H1 (cell line): ENCODE data around the gene ADAM19. TPM values are rescaled to one million over a fixed set of nuclear protein-coding genes. Genes with fewer than 3 reads are reported as not detected.
"Not testable (repeated sequence)": the region's sequence is repeated elsewhere in the genome, so short reads cannot be mapped to it uniquely, and the experiment has no call there.

Source experiments
- CTCF ChIA-PET: fragments of 300-600 bp; sonication (Branson Sonifier 250); formaldehyde crosslinking; loops from one replicate; lab custom pipeline; 2021; ENCODE audit not compliant: partially characterized antibody; lab: Charles Lee
- POLR2A ChIA-PET: fragments of 300-600 bp; sonication (Branson Sonifier 250); formaldehyde crosslinking; loops from one replicate; lab custom pipeline; 2021; ENCODE audit warnings: inconsistent platforms; ENCODE audit not compliant: partially characterized antibody; lab: Charles Lee
- DNase-seq, 2 experiments: peaks; one replicate each; pipeline versions ENCODE4 v3.0.0 to v3.0.0-alpha.2; 2010 to 2022; ENCODE audit warnings: low spot score in 2 of 2, low read depth in 1 of 2, mixed read lengths in 1 of 2
- FAIRE-seq: peaks from 2 replicates; lab custom pipeline; 2011; peaks lifted over from hg19 to GRCh38; lab: Jason Lieb, UNC
- H2AFZ ChIP-seq: 2 replicates; pipeline ENCODE4 v1.8.1; 2012; ENCODE audit warnings: low read length, inconsistent platforms
- H2AK5ac ChIP-seq: 2 replicates; pipeline ENCODE4 v1.6.1; 2013; ENCODE audit warnings: low read depth, low read length
- H2BK120ac ChIP-seq: replicated peaks from 2 replicates; pipeline ENCODE3; 2013; ENCODE audit warnings: low read depth, low read length, inconsistent platforms
- H2BK12ac ChIP-seq: 2 replicates; pipeline ENCODE4 v1.6.1; 2013; ENCODE audit warnings: low read depth, low read length
- H2BK15ac ChIP-seq: 2 replicates; pipeline ENCODE4 v1.6.1; 2013; ENCODE audit warnings: low read length
- H2BK20ac ChIP-seq: 2 replicates; pipeline ENCODE4 v1.6.1; 2013; ENCODE audit warnings: low read length
- H2BK5ac ChIP-seq: 2 replicates; pipeline ENCODE4 v1.6.1; 2013; ENCODE audit warnings: low read depth, low read length
- H3K14ac ChIP-seq: 2 replicates; pipeline ENCODE4 v1.6.1; 2013; ENCODE audit warnings: inconsistent platforms; ENCODE audit not compliant: insufficient read length
- H3K18ac ChIP-seq: 2 replicates; pipeline ENCODE4 v1.6.1; 2013; ENCODE audit warnings: low read length; ENCODE audit errors: extremely low read depth
- H3K23ac ChIP-seq: 2 replicates; pipeline ENCODE4 v1.6.1; 2013; ENCODE audit warnings: inconsistent platforms; ENCODE audit not compliant: insufficient read length
- H3K23me2 ChIP-seq: 2 replicates; pipeline ENCODE4 v1.6.1; 2013; ENCODE audit warnings: low read depth, low read length
- H3K27ac ChIP-seq: 2 replicates; pipeline ENCODE4 v1.6.1; 2011; ENCODE audit warnings: low read depth, low read length, inconsistent platforms
- H3K27me3 ChIP-seq, 4 experiments: replicated peaks in 1 of 4; 1 replicate in 1 of 4; 2 replicates in 3 of 4; pipeline versions ENCODE4 v1.6.1 to v1.8.1; 2011 to 2013; ENCODE audit warnings: low read length in 3 of 4, mild to moderate bottlenecking in 3 of 4, inconsistent platforms in 2 of 4, mixed read lengths in 2 of 4, moderate library complexity in 1 of 4; ENCODE audit not compliant: control insufficient read depth in 3 of 4, insufficient read depth in 3 of 4; ENCODE audit errors: extremely low read depth in 1 of 4
- H3K36me3 ChIP-seq, 4 experiments: 2 replicates each; pipeline versions ENCODE4 v1.6.1 to v1.8.1; 2011 to 2013; ENCODE audit warnings: mild to moderate bottlenecking in 4 of 4, low read length in 3 of 4, moderate library complexity in 2 of 4, control low read depth in 1 of 4, inconsistent platforms in 1 of 4; ENCODE audit not compliant: insufficient read depth in 4 of 4, control insufficient read depth in 2 of 4
- H3K4ac ChIP-seq: replicated peaks from 2 replicates; pipeline ENCODE3; 2013; ENCODE audit warnings: low read length, low read depth, mixed read lengths, inconsistent platforms; ENCODE audit not compliant: insufficient read length
- H3K4me1 ChIP-seq, 4 experiments: replicated peaks in 1 of 4; 1 replicate in 1 of 4; 2 replicates in 3 of 4; pipeline versions ENCODE4 v1.6.1 to v1.8.1; 2011 to 2013; ENCODE audit warnings: low read length in 3 of 4, inconsistent platforms in 2 of 4, mixed read lengths in 1 of 4; ENCODE audit not compliant: insufficient read depth in 4 of 4, control insufficient read depth in 3 of 4
- H3K4me2 ChIP-seq, 2 experiments: 2 replicates each; pipeline versions ENCODE4 v1.6.1 to v1.8.1; 2011 to 2013; ENCODE audit warnings: low read depth in 2 of 2, low read length in 2 of 2, control low read depth in 1 of 2, inconsistent platforms in 1 of 2, mild to moderate bottlenecking in 1 of 2; ENCODE audit not compliant: insufficient read depth in 1 of 2
- H3K4me3 ChIP-seq, 4 experiments: fragments of 200-600, 300-600 bp in 1 of 4; sonication (generic), shearing (Covaris generic), sonication (Bioruptor Twin) in 1 of 4; 2 replicates each; pipeline versions ENCODE4 v1.5.1 to v1.8.1; 2011 to 2016; ENCODE audit warnings: low read length in 4 of 4, low read depth in 3 of 4, control low read depth in 2 of 4, inconsistent platforms in 2 of 4, mild to moderate bottlenecking in 2 of 4, mixed read lengths in 1 of 4, moderate library complexity in 1 of 4; ENCODE audit not compliant: insufficient read depth in 2 of 4; ENCODE audit errors: extremely low read depth in 1 of 4
- H3K56ac ChIP-seq: replicated peaks from 2 replicates; pipeline ENCODE3; 2013; ENCODE audit warnings: low read depth, mild to moderate bottlenecking, mixed read lengths, low read length, inconsistent platforms; ENCODE audit not compliant: insufficient read length
- H3K79me1 ChIP-seq: 2 replicates; pipeline ENCODE4 v1.6.1; 2013; ENCODE audit warnings: low read depth, low read length, control low read depth
- H3K79me2 ChIP-seq, 2 experiments: 2 replicates each; pipeline versions ENCODE4 v1.6.1 to v1.8.1; 2012 to 2013; ENCODE audit warnings: low read length in 2 of 2, mild to moderate bottlenecking in 2 of 2, inconsistent platforms in 1 of 2; ENCODE audit not compliant: insufficient read depth in 2 of 2, control insufficient read depth in 1 of 2
- H3K9ac ChIP-seq, 4 experiments: replicated peaks in 1 of 4; 1 replicate in 1 of 4; 2 replicates in 3 of 4; pipeline versions ENCODE4 v1.6.1 to v1.8.1; 2011 to 2013; ENCODE audit warnings: low read depth in 3 of 4, low read length in 3 of 4, control low read depth in 2 of 4, mild to moderate bottlenecking in 2 of 4, moderate library complexity in 2 of 4, inconsistent platforms in 1 of 4; ENCODE audit errors: extremely low read depth in 1 of 4
- H3K9me3 ChIP-seq, 2 experiments: 2 replicates each; pipeline versions ENCODE4 v1.6.1 to v1.8.1; 2012 to 2013; ENCODE audit warnings: mild to moderate bottlenecking in 2 of 2, moderate library complexity in 2 of 2, control low read depth in 1 of 2, inconsistent platforms in 1 of 2, low read depth in 1 of 2, low read length in 1 of 2, mixed read lengths in 1 of 2; ENCODE audit not compliant: insufficient read depth in 2 of 2
- H4K20me1 ChIP-seq, 2 experiments: replicated peaks in 1 of 2; 2 replicates each; pipeline versions ENCODE3 to v1.8.1; 2011 to 2013; ENCODE audit warnings: inconsistent platforms in 2 of 2, low read length in 2 of 2, mild to moderate bottlenecking in 1 of 2; ENCODE audit not compliant: insufficient read depth in 2 of 2, control insufficient read depth in 1 of 2
- H4K5ac ChIP-seq: 2 replicates; pipeline ENCODE4 v1.6.1; 2013; ENCODE audit warnings: low read length, low read depth, mixed read lengths, inconsistent platforms; ENCODE audit not compliant: insufficient read length
- H4K8ac ChIP-seq: 2 replicates; pipeline ENCODE4 v1.8.0; 2013; ENCODE audit warnings: mild to moderate bottlenecking, moderate library complexity, low read length, inconsistent platforms; ENCODE audit not compliant: insufficient read depth; ENCODE audit errors: extremely low read depth
- H4K91ac ChIP-seq: replicated peaks from 2 replicates; pipeline ENCODE3; 2013; ENCODE audit warnings: low read length, mixed read lengths, inconsistent platforms; ENCODE audit not compliant: insufficient read length
- whole genome bisulfite sequencing, 2 experiments: shearing (Covaris generic) in 1 of 2; methylation state at CpG; one replicate each; pipeline versions ENCODE4 v1.1.6 to v1.1.7; 2013 to 2015; ENCODE audit warnings: low lambda C conversion rate in 2 of 2, mixed read lengths in 2 of 2, inconsistent platforms in 1 of 2, low coverage in 1 of 2, missing lambda C conversion rate in 1 of 2; ENCODE audit not compliant: insufficient replicate concordance in 2 of 2, insufficient coverage in 1 of 2, insufficient read length in 1 of 2; ENCODE audit errors: extremely low coverage in 1 of 2, missing lambda C conversion rate in 1 of 2; 5-methylcytosine and 5-hydroxymethylcytosine counted together
- polyA plus RNA-seq, 7 experiments: library from polyadenylated mRNA; depleted of rRNA in 3 of 7; stranded (reverse) in 5 of 7; unstranded in 2 of 7; fragments of >200 nt in 5 of 7; fragments of 200-250 nt in 2 of 7; gene quantifications; 1 replicate in 5 of 7; 2 replicates in 1 of 7; 4 replicates in 1 of 7; pipeline versions ENCODE4 v1.2.1 to v1.2.3, GENCODE V29; 2011 to 2013; ENCODE audit warnings: missing spikeins in 2 of 7, mixed read lengths in 2 of 7
- total RNA-seq: library from RNA; stranded (reverse); fragmentation: NEBNext Ultra II Directional; extraction: Animal tissue kit (Norgen Biotek cat#: 25700); gene quantifications from 2 replicates; pipeline ENCODE4 v1.2.1, GENCODE V29; 2021

The ADAM19 gene
- total and polyA plus RNA-seq, 2 of the 8 experiments (the other 6 are each of a cell fraction or from before 2014, with no cell fraction given) = 6.5 to 22.7 TPM

GRCh38 chr5:157482702-157483101, 92.9 kb downstream of the ADAM19 start:
- H2BK5ac ChIP-seq, H4K20me1 ChIP-seq, POLR2A ChIA-PET, H3K4ac ChIP-seq, H3K4me1 ChIP-seq, H3K9ac ChIP-seq, FAIRE-seq, H3K4me2 ChIP-seq, H2BK120ac ChIP-seq, H2BK20ac ChIP-seq, H3K79me2 ChIP-seq, H3K23me2 ChIP-seq, H3K4me3 ChIP-seq, H3K27me3 ChIP-seq, H4K5ac ChIP-seq, H3K23ac ChIP-seq, H2AK5ac ChIP-seq, H2AFZ ChIP-seq, H4K91ac ChIP-seq, H3K36me3 ChIP-seq, H2BK12ac ChIP-seq, H4K8ac ChIP-seq, H3K18ac ChIP-seq, H3K9me3 ChIP-seq, H3K79me1 ChIP-seq, H3K27ac ChIP-seq, H3K56ac ChIP-seq, H3K14ac ChIP-seq, H2BK15ac ChIP-seq, DNase-seq: not testable (repeated sequence)
- CTCF ChIA-PET = interaction anchor here (2.4 kb wide), 1 partner anchor 50 kb away, joined by 7 read pairs; no protein-coding TSS in a partner anchor
- WGBS, 2 experiments = 73% methylated on average over 2 of the region's 2 CpGs; no CpG with 5 or more reads in 1 of the 2 experiments
